Hematopoietic multipotent progenitor cell treated with erythropoietin and hydrocortisone succinate and interleukin-3 and kit ligand, for 6 days (in vitro differentiated cells): Measurements from ENCODE around the gene SMARCC1.
"Not testable (repeated sequence)": the region's sequence is repeated elsewhere in the genome, so short reads cannot be mapped to it uniquely, and the experiment has no call there.

ENCODE experiments used
- DNase-seq: peaks from one replicate; pipeline ENCODE4 v3.0.0-alpha.2; 2015

SMARCC1 gene

DNA sequence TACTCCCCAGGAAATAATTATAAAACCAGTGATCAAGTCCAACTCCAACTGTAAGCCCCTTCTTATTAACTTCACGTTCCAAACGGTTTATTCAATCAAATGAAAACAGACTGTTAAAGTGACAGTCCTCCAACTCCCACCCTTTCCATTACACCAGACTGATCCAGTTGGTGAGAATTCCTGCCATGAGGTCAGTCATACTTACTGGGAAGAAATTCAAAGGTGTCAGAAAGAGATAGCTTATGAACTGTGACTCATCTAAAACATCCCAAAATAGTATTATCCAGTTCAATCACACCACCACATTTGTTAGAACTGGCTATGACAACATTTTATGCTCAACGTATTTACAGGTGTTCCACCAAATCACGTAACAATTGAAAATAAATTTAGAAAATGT lies 19.5 kb downstream of the SMARCC1 start:
- DNase-seq = no peak

DNA sequence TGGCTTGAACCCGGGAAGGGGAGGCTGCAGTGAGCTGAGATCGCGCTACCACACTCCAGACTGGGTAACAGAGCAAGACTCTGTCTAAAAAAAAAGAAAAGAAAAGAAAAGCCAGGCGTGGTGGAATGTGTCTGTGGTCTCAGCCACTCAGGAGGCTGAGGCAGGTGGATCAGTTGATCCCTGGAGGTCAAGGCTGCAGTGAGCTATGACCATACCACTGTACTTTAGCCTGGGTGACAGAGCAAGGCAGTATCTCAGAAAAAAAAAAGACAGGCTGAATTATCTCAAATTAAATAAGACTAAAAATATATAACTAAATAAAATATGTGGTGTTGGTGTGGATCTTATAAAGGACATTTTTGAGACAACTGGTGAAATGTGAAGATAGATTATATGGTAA lies 20.6 kb downstream of the SMARCC1 start:
- DNase-seq = no peak

DNA sequence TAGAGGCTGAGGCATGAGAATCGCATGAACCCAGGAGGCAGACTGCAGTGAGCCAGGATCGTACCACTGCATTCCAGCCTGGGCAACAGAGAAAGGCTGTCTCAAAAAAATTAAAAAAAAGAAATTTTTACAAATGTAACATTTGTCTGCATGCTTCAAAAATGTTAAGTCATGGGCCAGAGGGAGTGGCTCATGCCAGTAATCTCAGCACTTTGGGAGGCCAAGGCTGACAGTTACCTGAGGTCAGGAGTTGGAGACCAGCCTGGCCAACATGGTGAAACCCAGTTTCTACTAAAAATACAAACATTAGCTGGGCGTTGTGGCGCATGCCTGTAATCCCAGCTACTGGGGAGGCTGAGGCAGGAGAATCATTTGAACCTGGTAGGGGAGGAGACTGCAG lies 21.5 kb downstream of the SMARCC1 start:
- DNase-seq = not testable (repeated sequence)

DNA sequence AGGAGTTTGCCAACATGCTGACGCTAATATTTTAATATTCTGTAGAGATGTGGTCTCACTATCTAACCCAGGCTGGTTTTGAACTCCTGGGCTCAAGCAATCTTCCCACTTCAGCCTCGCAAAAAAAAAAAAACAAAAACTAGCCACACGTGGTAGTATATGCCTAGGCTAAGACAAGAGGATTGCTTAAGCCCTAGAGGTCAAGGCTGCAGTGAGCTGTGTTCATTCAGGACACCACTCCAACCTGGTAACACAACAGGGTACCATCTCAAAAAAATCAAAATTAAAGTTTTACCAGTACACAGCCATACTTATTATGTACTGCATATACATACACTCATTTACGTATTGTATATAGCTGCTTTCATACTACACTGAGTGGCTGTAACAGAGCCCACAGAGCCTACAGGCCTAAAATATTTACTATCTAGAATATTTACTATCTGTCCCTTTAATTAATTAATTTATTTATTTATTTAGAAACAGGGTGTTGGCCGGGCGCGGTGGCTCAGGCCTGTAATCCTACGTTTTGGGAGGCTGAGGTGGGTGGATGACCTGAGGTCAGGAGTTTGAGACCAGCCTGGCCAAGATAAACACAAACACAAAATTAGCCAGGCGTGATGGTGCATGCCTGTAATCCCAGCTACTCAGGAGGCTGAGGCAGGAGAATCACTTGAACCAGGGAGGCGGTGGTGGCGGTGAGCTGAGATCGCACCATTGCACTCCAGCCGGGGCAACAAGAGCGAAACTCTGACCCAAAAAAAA lies 23.2 kb downstream of the SMARCC1 start:
- DNase-seq = no peak

DNA sequence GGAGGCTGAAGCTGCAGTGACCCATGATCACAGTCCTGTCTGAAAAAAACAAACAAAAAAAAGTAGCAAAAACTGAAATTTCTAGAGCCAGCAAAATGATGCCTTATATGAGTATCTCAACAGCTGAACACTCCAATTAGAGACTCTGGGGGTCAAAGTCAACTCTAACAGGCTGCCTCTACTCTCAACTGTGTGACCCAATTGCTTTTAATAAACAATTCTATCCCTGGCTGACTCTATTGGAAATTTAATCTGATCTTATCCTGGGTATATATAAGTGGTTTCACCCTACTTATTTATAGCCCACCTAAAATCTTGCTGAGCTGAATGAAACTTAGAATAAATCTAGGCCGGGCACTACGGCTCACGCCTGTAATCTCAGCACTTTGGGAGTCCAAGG lies 29.0 kb downstream of the SMARCC1 start:
- no peak for DNase-seq

DNA sequence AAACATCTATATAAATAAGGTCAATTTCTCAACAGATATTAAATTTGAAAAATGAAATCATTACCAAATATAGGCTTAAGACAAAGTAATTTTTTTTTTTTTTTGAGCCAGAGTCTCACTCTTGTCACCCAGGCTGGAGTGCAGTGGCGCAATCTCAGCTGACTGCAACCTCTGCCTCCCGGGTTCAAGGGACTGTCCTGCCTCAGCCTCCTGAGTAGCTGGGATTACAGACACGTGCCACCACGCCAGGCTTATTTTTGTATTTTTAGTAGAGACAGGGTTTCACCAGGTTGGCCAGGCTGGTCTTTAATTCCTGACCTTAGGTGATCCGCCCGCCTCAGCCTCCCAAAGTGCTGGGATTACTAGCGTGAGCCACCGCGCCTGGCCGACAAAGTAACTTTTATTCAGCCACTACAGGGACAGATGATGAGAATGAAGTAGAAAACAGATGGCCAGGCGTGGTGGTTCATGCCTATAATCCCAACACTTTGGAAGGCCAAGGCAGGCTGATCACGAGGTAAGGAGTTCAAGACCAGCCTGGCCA lies 30.8 kb downstream of the SMARCC1 start:
- not testable (repeated sequence) for DNase-seq

DNA sequence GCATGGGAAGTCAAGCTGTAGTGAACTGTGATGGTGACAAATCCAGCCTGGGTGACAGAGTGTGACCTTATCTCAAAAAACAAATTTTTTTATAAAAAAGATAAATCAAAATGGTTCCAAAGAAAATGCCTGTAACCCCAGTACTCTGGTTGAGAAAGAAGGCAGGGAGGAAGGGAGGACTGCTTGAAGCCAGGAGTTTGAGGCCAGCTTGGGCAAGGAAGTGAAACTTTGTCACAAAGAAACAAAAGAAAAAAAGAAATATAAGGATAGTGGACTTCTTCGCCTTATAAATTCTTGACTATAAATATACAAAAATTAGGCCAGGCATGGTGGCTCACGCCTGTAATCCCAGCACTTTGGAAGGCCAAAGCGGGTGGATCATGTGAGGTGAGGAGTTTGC lies 34.1 kb downstream of the SMARCC1 start:
- peak; percentile 17 for DNase-seq

DNA sequence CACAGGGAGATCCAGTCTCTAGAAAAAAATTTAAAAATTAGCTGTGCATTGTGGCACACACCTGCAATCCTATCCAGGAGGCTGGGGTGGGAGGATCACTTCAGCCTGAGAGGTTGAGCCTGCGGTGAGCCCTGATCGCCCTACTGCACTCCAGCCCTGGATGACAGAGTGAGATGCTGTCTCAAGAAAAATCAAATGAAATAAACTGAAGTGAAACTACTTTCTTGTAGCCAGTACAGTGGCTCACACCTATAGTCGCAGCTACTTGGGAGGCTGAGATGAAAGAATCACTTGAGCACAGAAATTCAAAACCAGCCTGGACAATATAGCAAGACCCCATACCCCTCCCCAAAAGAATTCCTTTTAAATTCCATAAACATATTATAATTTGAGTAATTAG lies 35.4 kb downstream of the SMARCC1 start:
- no peak for DNase-seq

DNA sequence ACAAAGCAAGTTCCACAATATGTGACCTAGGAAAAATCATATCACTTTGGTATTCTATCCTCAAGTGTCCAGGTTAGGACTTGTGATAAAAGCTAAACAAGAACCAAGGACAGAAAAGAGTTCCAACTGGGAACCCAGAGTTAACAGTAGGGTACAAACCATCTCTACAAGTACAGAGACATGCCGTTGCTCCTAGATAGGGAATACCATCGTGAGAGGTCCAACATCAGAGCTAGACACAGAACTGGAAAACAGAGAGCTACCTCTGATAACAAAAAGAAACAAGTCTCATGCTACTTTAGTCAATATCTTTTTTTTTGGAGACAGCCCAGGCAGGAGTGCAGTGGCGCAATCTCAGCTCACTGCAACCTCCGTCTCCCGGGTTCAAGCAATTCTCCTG lies 37.8 kb downstream of the SMARCC1 start:
- no peak for DNase-seq

DNA sequence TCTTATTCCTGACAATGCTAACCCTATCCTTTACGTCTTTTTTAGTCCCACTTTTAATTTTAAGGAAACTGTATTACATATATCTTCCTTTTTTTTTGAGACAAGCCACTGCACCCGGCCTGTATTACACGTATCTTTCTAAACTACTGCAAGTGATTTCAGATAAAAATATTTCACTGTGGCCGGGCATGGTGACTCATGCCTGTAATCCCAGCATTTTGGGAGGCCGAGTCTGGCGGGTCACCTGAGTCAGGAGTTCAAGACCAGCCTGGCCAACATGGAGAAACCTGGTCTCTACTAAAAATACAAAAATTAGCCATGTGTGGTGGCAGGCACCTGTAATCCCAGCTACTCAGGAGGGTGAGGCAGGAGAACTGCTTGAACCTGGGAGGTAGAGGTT lies 38.3 kb downstream of the SMARCC1 start:
- DNase-seq = peak; percentile 18

DNA sequence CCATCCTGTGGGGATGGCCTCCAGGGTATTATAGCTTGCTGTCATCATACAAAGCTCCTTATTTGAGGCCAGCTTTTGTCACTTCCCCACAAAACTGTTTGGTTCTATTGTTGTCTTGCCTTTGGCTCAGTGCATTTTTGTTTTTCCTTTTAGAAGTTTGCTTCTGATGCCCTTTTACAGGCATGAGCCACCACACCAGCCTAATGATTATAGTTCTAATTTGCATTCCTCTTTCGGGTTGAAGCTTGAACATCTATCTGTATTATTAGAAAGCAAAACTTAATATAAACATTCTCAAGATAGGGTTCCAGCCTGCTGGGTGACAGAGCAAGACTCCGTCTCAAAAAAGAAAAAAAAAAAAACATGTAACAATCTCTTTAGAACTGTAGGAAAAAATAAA lies 39.8 kb downstream of the SMARCC1 start:
- DNase-seq = no peak

DNA sequence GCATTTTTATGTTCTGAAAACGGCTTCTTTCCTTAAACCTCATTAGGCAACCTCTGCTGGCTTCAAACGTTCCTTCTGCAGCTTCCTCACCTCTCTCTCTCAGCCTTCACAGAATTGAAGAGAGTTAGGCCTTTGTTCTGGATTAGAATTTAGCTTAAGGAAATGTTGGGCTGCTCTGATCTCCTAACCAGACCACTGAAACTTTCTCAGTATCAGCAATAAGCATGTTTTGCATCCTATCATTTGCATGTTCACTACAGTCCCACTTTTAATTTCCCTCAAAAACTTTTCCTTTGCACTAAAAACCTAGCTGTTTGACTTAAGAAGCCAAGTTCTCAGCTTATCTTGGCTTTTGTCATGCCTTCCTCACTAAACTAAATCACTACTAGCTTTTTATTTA lies 49.5 kb downstream of the SMARCC1 start:
- DNase-seq = no peak

DNA sequence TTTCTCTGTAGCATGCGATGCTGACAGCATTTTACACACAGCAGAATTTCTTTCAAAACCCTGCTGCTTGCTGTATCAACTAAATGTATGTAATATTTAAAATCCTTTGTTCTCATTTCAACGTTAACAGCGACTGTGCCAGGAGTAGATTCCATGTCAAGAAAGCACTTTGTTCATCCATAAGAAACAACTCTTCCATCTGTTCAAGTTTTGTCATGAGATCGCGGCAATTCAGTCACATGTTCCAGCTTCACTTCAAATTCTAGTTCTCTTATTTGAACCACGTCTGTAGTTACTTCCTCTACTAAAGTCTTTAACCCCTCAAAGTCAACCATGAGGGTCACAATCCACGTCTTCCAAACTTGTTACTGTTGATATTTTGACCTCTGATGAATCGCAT lies 50.6 kb downstream of the SMARCC1 start:
- no peak for DNase-seq

DNA sequence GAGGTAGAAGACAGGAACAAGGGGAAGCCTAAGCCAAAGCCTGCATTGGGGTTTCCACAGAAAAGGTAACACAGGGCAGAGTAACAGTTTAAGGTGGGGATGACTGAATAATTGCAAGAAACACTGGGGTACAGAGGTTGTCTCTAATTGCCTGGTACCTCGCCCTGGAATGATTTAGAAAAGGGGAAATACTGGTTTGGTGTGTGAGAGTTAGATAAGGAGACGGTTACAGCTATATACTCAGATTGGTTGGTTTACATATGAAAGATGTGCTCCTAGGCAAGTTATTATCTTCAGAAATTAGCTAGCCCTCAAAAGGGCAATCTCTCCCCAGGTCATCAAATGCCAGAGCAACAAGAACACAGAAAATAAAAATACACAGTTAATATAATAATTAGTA lies 58.8 kb downstream of the SMARCC1 start:
- DNase-seq = peak; percentile 90

DNA sequence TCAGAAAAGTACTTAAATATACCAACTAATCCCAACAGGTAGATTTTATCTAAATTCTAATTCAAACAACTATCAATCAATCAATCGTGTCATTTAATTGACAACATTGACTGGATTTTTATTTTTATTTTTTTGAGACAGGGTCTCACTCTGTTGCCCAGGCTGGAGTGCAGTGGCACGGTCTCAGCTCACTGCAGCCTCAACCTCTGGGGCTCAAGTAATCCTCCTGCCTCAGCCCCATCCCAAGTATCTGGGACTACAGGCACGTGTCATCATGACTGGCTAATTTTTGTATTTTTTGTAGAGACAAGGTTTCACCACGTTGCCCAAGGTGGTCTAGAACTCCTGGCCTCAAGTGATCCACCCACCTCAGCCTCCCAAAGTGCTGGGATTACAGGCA lies 64.2 kb downstream of the SMARCC1 start:
- not testable (repeated sequence) for DNase-seq

DNA sequence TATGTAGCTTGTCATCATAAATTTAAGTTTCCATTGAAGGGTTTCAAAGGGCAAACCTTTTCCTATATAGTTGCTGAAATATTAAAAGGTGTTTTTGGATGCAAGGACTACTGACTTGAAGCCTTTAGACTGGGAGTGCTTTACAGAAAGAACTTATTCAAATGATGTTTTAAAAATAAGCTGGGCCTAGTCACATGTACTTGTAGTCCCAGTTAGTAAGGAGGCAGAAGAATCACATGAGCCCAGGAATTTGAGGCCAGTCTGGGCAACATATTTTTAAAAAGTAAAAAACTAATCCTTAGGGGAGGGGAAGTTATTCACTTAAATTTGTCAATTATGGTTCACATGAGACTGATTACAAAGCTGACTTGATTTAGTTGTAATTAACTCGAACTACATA lies 65.0 kb downstream of the SMARCC1 start:
- no peak for DNase-seq

DNA sequence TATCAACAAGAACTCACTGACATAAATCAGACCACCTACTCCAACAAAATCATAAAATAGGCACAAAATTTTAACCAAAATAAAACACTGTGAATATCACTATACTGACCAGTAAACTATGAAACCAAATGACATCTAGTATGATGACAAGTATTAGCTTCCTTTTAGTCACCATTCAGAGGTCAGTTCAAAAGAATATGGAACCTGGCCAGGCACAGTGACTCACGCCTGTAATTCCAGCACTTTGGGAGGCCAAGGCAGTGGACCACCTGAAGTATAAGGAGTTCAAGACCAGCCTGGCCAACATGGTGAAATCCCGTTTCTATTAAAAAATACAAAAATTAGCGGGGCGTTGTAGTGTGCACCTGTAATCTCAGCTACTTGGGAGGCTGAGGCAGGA lies 65.8 kb downstream of the SMARCC1 start:
- no peak for DNase-seq

DNA sequence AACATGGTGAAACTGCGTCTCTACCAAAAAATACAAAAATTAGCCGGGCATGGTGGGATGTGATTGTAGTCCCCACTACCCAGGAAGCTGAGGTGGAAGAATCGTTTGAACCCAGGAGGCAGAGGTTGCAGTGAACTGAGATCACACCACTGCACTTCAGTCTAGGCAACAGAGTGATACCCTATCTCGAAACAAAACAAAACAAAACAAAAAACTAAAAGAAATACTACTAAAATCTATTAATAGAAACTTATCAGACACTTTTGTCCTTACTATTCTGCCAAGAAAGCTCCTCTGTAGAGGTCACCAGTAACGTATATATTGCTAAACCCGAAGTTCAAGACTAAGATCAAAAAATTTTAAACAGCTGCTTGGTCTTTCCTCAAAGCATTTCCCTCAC lies 67.1 kb downstream of the SMARCC1 start:
- DNase-seq = no peak

DNA sequence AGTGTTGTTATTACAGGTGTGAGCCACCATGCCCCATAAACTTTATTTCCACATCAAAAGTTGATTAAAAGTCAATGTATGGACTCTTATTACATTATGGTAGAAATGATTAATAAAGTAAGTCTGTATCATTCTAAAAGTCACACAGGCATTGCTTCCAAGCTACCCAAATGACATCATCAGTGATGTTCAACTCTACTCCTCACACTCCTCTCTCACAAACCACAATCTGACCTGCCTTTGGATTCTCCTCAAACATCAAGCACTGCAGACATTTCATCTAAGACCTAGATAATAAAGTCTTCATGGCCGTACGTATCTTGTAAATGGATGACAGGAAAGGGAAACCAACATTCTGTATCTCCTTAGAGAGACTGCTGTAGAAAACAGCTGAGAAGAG lies 68.0 kb downstream of the SMARCC1 start:
- DNase-seq = no peak

DNA sequence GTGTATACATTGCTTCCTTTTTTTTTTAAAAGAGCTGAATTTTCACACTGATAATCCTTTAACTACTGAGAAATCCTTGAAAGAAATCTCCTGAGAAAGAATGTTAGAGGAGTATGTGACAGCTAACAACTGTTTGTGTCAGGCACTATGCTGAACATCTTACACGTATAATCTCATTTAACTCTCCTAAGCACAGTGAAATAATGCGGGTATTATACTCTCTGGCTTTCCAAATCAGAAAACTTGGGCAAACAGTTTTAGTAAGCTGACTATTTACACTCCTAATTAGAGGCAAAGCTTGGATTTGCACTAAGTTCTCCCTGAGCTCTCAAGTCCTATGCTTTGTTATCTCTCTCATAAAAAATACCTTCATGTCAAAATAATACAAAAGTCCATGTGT lies 69.3 kb downstream of the SMARCC1 start:
- no peak for DNase-seq

DNA sequence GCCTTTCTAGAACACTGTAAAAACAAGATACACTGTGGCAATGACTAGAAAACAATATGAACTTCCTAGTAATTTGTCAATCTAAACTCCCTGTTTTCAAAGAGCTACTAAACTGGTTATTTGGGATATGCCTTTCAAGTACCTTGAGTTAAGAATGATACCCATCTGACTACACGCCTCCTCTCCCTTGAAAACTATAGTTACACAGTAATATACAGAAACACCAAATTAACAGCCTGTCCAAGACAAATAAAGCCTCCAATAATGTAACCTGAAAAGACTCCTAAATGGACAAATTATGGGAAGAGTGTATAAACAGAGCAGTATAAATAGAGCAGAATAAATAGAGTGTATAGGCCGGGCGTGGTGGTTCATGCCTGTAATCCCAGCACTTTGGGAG lies 70.1 kb downstream of the SMARCC1 start:
- DNase-seq = no peak

DNA sequence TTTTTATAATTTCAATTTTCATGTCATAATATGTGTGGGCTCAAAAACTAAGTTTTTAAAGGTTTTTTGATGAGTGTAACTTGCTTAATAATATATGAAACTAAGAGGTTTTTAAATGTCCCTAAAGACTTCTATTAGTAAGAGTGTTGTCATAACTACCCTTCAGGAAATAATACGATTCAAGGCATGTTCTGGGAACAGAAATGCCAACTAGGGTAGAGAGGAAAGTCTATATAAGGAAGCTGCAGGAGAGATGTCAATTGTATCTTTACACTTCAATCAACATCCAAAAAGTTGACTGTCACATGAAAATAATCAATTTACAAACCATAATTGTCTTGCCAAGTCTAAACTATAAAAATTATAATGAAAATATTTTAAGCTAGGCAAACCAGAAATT lies 76.3 kb downstream of the SMARCC1 start:
- DNase-seq = no peak

DNA sequence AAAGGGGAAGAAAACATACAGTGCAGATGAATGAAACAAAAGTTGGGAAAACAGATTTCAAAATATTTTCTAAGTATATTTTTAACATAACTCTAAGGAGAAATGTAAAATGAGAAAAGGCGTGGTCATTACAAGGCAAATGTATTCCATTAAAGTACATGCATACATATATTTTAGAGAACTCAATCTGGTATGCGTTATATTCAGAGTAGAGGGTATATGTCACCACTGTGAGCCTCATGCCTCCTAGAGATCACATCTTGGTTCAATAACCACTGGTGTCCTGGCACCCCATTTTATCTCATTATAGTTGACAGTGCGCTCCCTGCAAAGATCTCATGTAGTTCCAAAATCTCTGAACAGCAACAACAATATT lies 77.5 kb downstream of the SMARCC1 start:
- DNase-seq = no peak

DNA sequence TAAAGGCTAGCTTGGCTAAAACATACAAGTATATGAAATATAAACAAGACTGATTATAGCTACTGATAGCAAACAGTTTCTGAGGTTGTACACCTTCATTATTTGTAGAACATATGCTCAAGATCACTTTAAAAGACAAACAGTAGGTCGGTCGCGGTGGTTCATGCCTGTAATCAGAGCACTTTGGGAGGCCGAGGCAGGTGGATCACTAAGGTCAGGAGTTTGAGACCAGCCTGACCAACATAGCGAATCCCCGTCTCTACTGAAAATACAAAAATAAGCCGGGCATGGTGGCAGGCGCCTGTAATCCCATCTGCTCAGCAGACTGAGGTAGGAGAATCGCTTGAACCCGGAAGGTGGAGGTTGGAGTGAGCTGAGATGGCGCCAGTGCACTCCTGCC lies 80.3 kb downstream of the SMARCC1 start:
- DNase-seq = no peak

DNA sequence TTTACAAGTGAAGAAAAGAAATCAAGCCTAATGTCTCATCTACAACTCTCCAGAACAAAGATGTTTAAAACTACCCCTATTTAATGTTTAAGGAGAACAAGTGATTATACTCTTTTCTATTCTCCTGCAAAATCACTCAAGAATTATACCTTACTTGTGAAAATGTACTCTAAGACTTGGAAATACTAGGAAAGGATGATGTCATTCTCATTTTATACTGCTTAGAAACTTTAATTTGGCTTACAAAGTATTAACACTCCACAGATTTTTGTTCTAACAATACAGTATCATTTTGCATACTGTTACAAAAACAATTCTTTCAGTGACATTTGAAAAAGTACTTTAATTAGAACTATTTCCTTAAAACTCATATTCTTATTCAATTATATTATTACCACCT lies 89.5 kb downstream of the SMARCC1 start:
- DNase-seq = no peak
